SK-N-SH treated with all-trans-retinoic acid at 6 μM for 48 hours (cell line): ENCODE data around the gene GARNL3.

Experiments
- ATAC-seq: fragments of 200-7000 bp; cut with Tn5 transposase; 3 replicates; pipeline ENCODE4 v1.9.1; 2020; ENCODE audit warnings: mild to moderate bottlenecking, moderate library complexity
- BACH2 ChIP-seq: fragments of 250-450 bp; sonication (Bioruptor Pico); IDR thresholded peaks from 2 replicates; pipeline ENCODE4 v1.9.0; 2021; ENCODE audit warnings: mild to moderate bottlenecking, borderline replicate concordance
- CSDC2 ChIP-seq: fragments of 250-450 bp; sonication (Bioruptor Pico); IDR thresholded peaks from 2 replicates; pipeline ENCODE4 v1.5.0; 2020; ENCODE audit warnings: mild to moderate bottlenecking, moderate library complexity
- ESRRG ChIP-seq: fragments of 250-450 bp; sonication (Bioruptor Pico); IDR thresholded peaks from 2 replicates; pipeline ENCODE4 v1.6.1; 2021; ENCODE audit warnings: mild to moderate bottlenecking
- GLIS3 ChIP-seq: fragments of 250-450 bp; sonication (Bioruptor Pico); IDR thresholded peaks from 2 replicates; pipeline ENCODE4 v1.5.0; 2020; ENCODE audit warnings: mild to moderate bottlenecking, moderate library complexity
- ISL1 ChIP-seq: fragments of 250-450 bp; sonication (Bioruptor Pico); IDR thresholded peaks from 2 replicates; pipeline ENCODE4 v2.1.2; 2022; ENCODE audit warnings: mild to moderate bottlenecking, moderate library complexity
- OSR1 ChIP-seq: fragments of 250-450 bp; sonication (Bioruptor Pico); IDR thresholded peaks from 2 replicates; pipeline ENCODE4 v1.8.0; 2022; ENCODE audit warnings: moderate library complexity, mild to moderate bottlenecking, inconsistent platforms
- PPARA ChIP-seq: fragments of 250-450 bp; sonication (Bioruptor Pico); IDR thresholded peaks from 2 replicates; pipeline ENCODE4 v1.5.0; 2020; ENCODE audit warnings: mild to moderate bottlenecking, borderline replicate concordance
- RARB ChIP-seq: fragments of 250-450 bp; sonication (Bioruptor Pico); IDR thresholded peaks from 2 replicates; pipeline ENCODE4 v1.8.0; 2021; ENCODE audit warnings: mild to moderate bottlenecking, moderate library complexity
- TCF4 ChIP-seq: fragments of 250-450 bp; sonication (Bioruptor Pico); IDR thresholded peaks from 2 replicates; pipeline ENCODE4 v1.8.0; 2021; ENCODE audit warnings: mild to moderate bottlenecking, moderate library complexity, borderline replicate concordance
- TOX ChIP-seq: fragments of 250-450 bp; sonication (Bioruptor Pico); IDR thresholded peaks from 2 replicates; pipeline ENCODE4 v1.8.0; 2021; ENCODE audit warnings: mild to moderate bottlenecking, moderate library complexity, borderline replicate concordance
- ZC3H10 ChIP-seq: fragments of 250-450 bp; sonication (Bioruptor Pico); IDR thresholded peaks from 2 replicates; pipeline ENCODE4 v1.5.1; 2021; ENCODE audit warnings: mild to moderate bottlenecking, moderate library complexity
- ZFP3 ChIP-seq: fragments of 250-450 bp; sonication (Bioruptor Pico); IDR thresholded peaks from 2 replicates; pipeline ENCODE4 v1.5.0; 2020; ENCODE audit warnings: mild to moderate bottlenecking, moderate library complexity
- ZFP30 ChIP-seq: fragments of 450-650 bp; formaldehyde crosslinking; IDR thresholded peaks from 2 replicates; pipeline ENCODE4 v1.5.0; 2022; ENCODE audit warnings: mild to moderate bottlenecking, moderate library complexity
- ZNF565 ChIP-seq: fragments of 450-650 bp; formaldehyde crosslinking; conservative IDR thresholded peaks from 2 replicates; pipeline ENCODE4 v1.5.0; 2020; ENCODE audit warnings: low read depth, mild to moderate bottlenecking, moderate library complexity
- ZNF70 ChIP-seq: fragments of 450-650 bp; formaldehyde crosslinking; IDR thresholded peaks from 2 replicates; pipeline ENCODE4 v1.5.0; 2020; ENCODE audit warnings: mild to moderate bottlenecking, moderate library complexity
- ZNF8 ChIP-seq: fragments of 450-650 bp; formaldehyde crosslinking; IDR thresholded peaks from 2 replicates; pipeline ENCODE4 v1.5.0; 2020; ENCODE audit warnings: mild to moderate bottlenecking, moderate library complexity
- TF ChIP-seq, protein P1 (sequence below): fragments of 250-450 bp; sonication (Bioruptor Pico); IDR thresholded peaks from 2 replicates; pipeline ENCODE4 v1.8.0; 2020; ENCODE audit warnings: mild to moderate bottlenecking, moderate library complexity, borderline replicate concordance
- TF ChIP-seq, protein P2 (sequence below): fragments of 250-450 bp; sonication (Bioruptor Pico); IDR thresholded peaks from 2 replicates; pipeline ENCODE4 v1.5.1; 2020; ENCODE audit warnings: low read depth, mild to moderate bottlenecking, moderate library complexity
- TF ChIP-seq, protein P3 (sequence below): fragments of 250-450 bp; sonication (Bioruptor Pico); IDR thresholded peaks from 2 replicates; pipeline ENCODE4 v1.5.0; 2020; ENCODE audit warnings: mild to moderate bottlenecking, moderate library complexity
- TF ChIP-seq, protein P4 (sequence below): fragments of 250-450 bp; sonication (Bioruptor Pico); IDR thresholded peaks from 2 replicates; pipeline ENCODE4 v1.5.1; 2021; ENCODE audit warnings: mild to moderate bottlenecking, moderate library complexity

The GARNL3 gene

DNA sequence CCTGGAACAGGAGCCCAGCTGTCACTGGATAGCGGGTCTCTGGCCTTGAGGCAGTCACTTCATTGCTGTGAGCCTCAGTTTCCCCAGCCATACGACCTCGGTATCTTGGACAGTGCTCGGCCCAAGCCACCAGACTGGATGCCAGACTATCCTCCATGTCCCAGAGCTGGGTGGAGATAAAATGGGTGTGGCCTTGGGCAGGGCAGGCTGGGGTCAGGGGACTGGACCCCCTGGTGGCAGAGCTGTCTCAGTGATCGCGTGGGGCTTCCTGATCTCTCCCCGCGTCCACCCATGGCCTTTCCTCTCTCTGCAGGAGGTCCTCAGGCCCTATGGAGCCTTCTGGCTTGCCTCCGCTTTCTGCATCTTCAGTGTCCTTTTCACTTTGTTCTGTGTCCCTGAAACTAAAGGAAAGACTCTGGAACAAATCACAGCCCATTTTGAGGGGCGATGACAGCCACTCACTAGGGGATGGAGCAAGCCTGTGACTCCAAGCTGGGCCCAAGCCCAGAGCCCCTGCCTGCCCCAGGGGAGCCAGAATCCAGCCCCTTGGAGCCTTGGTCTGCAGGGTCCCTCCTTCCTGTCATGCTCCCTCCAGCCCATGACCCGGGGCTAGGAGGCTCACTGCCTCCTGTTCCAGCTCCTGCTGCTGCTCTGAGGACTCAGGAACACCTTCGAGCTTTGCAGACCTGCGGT lies 142.4 kb downstream of the GARNL3 start (continued):
- TF ChIP-seq BACH2 (CRISPR knock-in tag) (no peak), TCF4 (CRISPR knock-in tag) (no peak), GLIS3 (CRISPR knock-in tag) (no peak)
- TF ChIP-seq, protein P1, sequence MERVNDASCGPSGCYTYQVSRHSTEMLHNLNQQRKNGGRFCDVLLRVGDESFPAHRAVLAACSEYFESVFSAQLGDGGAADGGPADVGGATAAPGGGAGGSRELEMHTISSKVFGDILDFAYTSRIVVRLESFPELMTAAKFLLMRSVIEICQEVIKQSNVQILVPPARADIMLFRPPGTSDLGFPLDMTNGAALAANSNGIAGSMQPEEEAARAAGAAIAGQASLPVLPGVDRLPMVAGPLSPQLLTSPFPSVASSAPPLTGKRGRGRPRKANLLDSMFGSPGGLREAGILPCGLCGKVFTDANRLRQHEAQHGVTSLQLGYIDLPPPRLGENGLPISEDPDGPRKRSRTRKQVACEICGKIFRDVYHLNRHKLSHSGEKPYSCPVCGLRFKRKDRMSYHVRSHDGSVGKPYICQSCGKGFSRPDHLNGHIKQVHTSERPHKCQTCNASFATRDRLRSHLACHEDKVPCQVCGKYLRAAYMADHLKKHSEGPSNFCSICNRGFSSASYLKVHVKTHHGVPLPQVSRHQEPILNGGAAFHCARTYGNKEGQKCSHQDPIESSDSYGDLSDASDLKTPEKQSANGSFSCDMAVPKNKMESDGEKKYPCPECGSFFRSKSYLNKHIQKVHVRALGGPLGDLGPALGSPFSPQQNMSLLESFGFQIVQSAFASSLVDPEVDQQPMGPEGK = no peak

DNA sequence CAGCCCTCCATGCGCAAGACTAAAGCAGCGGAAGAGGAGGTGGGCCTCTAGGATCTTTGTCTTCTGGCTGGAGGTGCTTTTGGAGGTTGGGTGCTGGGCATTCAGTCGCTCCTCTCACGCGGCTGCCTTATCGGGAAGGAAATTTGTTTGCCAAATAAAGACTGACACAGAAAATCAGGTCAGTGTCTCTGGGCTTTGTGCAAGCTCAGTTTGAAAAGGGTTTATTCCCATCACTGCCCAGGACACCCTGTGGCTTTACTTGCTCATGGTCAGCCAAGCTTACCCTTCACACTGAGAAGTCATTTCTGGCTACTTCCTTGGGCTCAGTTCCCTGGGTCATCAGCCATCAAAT lies 142.9 kb downstream of the GARNL3 start:
- ATAC-seq = no peak; the same call in 2 of the 3 replicates
- TF ChIP-seq ZNF8 (CRISPR knock-in tag) (no peak), ZFP30 (no peak), ESRRG (CRISPR knock-in tag) (no peak), TCF4 (CRISPR knock-in tag) (no peak), ZFP3 (no peak), PPARA (no peak), RARB (no peak), BACH2 (CRISPR knock-in tag) (no peak), ZNF70 (no peak), ISL1 (CRISPR knock-in tag) (no peak), ZC3H10 (no peak), GLIS3 (CRISPR knock-in tag) (no peak), ZNF565 (CRISPR knock-in tag) (no peak), CSDC2 (CRISPR knock-in tag) (no peak)
- TF ChIP-seq, protein P1 = no peak
- TF ChIP-seq, protein P2, sequence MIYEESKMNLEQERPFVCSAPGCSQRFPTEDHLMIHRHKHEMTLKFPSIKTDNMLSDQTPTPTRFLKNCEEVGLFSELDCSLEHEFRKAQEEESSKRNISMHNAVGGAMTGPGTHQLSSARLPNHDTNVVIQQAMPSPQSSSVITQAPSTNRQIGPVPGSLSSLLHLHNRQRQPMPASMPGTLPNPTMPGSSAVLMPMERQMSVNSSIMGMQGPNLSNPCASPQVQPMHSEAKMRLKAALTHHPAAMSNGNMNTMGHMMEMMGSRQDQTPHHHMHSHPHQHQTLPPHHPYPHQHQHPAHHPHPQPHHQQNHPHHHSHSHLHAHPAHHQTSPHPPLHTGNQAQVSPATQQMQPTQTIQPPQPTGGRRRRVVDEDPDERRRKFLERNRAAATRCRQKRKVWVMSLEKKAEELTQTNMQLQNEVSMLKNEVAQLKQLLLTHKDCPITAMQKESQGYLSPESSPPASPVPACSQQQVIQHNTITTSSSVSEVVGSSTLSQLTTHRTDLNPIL (CRISPR knock-in tag) = no peak
- TF ChIP-seq, protein P3, sequence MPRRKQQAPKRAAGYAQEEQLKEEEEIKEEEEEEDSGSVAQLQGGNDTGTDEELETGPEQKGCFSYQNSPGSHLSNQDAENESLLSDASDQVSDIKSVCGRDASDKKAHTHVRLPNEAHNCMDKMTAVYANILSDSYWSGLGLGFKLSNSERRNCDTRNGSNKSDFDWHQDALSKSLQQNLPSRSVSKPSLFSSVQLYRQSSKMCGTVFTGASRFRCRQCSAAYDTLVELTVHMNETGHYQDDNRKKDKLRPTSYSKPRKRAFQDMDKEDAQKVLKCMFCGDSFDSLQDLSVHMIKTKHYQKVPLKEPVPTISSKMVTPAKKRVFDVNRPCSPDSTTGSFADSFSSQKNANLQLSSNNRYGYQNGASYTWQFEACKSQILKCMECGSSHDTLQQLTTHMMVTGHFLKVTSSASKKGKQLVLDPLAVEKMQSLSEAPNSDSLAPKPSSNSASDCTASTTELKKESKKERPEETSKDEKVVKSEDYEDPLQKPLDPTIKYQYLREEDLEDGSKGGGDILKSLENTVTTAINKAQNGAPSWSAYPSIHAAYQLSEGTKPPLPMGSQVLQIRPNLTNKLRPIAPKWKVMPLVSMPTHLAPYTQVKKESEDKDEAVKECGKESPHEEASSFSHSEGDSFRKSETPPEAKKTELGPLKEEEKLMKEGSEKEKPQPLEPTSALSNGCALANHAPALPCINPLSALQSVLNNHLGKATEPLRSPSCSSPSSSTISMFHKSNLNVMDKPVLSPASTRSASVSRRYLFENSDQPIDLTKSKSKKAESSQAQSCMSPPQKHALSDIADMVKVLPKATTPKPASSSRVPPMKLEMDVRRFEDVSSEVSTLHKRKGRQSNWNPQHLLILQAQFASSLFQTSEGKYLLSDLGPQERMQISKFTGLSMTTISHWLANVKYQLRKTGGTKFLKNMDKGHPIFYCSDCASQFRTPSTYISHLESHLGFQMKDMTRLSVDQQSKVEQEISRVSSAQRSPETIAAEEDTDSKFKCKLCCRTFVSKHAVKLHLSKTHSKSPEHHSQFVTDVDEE (CRISPR knock-in tag) = no peak
- TF ChIP-seq, protein P4, sequence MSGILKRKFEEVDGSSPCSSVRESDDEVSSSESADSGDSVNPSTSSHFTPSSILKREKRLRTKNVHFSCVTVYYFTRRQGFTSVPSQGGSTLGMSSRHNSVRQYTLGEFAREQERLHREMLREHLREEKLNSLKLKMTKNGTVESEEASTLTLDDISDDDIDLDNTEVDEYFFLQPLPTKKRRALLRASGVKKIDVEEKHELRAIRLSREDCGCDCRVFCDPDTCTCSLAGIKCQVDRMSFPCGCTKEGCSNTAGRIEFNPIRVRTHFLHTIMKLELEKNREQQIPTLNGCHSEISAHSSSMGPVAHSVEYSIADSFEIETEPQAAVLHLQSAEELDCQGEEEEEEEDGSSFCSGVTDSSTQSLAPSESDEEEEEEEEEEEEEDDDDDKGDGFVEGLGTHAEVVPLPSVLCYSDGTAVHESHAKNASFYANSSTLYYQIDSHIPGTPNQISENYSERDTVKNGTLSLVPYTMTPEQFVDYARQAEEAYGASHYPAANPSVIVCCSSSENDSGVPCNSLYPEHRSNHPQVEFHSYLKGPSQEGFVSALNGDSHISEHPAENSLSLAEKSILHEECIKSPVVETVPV = no peak

- ATAC-seq = no peak
- no peak for TF ChIP-seq ZNF565 (CRISPR knock-in tag)
- no peak for TF ChIP-seq TOX (CRISPR knock-in tag)
- no peak for TF ChIP-seq ZC3H10
- no peak for TF ChIP-seq PPARA
- TF ChIP-seq, protein P2 (CRISPR knock-in tag) = no peak
- no peak for TF ChIP-seq BACH2 (CRISPR knock-in tag)
- TF ChIP-seq GLIS3 (CRISPR knock-in tag) = no peak
- no peak for TF ChIP-seq OSR1 (CRISPR knock-in tag)
- TF ChIP-seq ZFP30 = no peak
- TF ChIP-seq ZFP3 = no peak
- no peak for TF ChIP-seq ISL1 (CRISPR knock-in tag)
- no peak for TF ChIP-seq CSDC2 (CRISPR knock-in tag)
- TF ChIP-seq RARB = no peak
- TF ChIP-seq, protein P4 = no peak
- TF ChIP-seq, protein P3 (CRISPR knock-in tag) = no peak
- TF ChIP-seq ZNF8 (CRISPR knock-in tag) = no peak
Observed at GRCh38 chr9:127411122-127411521, 146.5 kb downstream of the GARNL3 start.
